H9 (cell line): ENCODE data around the gene RAX2. TPM values are rescaled to one million over a fixed set of nuclear protein-coding genes. Genes with fewer than 3 reads are reported as not detected.

ENCODE experiments used
- DNase-seq: peaks from one replicate; pipeline ENCODE4 v3.0.0-alpha.2; 2017
- H2AFZ ChIP-seq: one replicate; pipeline ENCODE4 v1.6.1; 2013; ENCODE audit warnings: mild to moderate bottlenecking, low read length, control low read depth, moderate library complexity
- H2AK5ac ChIP-seq: 2 replicates; pipeline ENCODE4 v1.6.1; 2013; ENCODE audit warnings: low read length, control low read depth, mixed read lengths; ENCODE audit not compliant: insufficient read length
- H2BK120ac ChIP-seq: one replicate; pipeline ENCODE4 v1.6.1; 2013; ENCODE audit warnings: low read depth, mild to moderate bottlenecking, low read length, control low read depth, inconsistent platforms; ENCODE audit not compliant: poor library complexity, severe bottlenecking
- H2BK12ac ChIP-seq: 2 replicates; pipeline ENCODE4 v1.6.1; 2013; ENCODE audit warnings: low read length, control low read depth, mixed read lengths, low read depth; ENCODE audit not compliant: insufficient read length
- H2BK15ac ChIP-seq: 2 replicates; pipeline ENCODE4 v1.6.1; 2013; ENCODE audit warnings: low read depth, low read length, control low read depth
- H2BK20ac ChIP-seq: one replicate; pipeline ENCODE4 v1.6.1; 2013; ENCODE audit warnings: low read depth, mild to moderate bottlenecking, low read length, control low read depth, inconsistent platforms; ENCODE audit not compliant: poor library complexity, severe bottlenecking
- H2BK5ac ChIP-seq: 2 replicates; pipeline ENCODE4 v1.6.1; 2013; ENCODE audit warnings: low read length, control low read depth, mixed read lengths; ENCODE audit not compliant: insufficient read length
- H3K14ac ChIP-seq: 2 replicates; pipeline ENCODE4 v1.6.1; 2013; ENCODE audit warnings: low read length, control low read depth; ENCODE audit not compliant: insufficient read depth
- H3K18ac ChIP-seq: 2 replicates; pipeline ENCODE4 v1.6.1; 2013; ENCODE audit warnings: low read depth, mild to moderate bottlenecking, mixed read lengths, low read length, control low read depth; ENCODE audit not compliant: insufficient read length
- H3K23ac ChIP-seq: 2 replicates; pipeline ENCODE4 v1.6.1; 2013; ENCODE audit warnings: low read length, control low read depth, mixed read lengths, low read depth; ENCODE audit not compliant: insufficient read length
- H3K23me2 ChIP-seq: 2 replicates; pipeline ENCODE4 v1.6.1; 2013; ENCODE audit warnings: low read depth, mild to moderate bottlenecking, mixed read lengths, low read length, control low read depth; ENCODE audit not compliant: insufficient read length, poor library complexity, severe bottlenecking
- H3K27ac ChIP-seq: 2 replicates; pipeline ENCODE4 v1.5.1; 2013; ENCODE audit warnings: low read length, control low read depth, mixed read lengths, low read depth; ENCODE audit not compliant: insufficient read length
- H3K27me3 ChIP-seq: 2 replicates; pipeline ENCODE4 v1.6.1; 2013; ENCODE audit warnings: low read length, control low read depth, inconsistent platforms; ENCODE audit not compliant: insufficient read depth
- H3K4ac ChIP-seq: 2 replicates; pipeline ENCODE4 v1.6.1; 2013; ENCODE audit warnings: low read depth, mild to moderate bottlenecking, control low read depth, inconsistent platforms, low read length, moderate library complexity
- H3K4me1 ChIP-seq: 2 replicates; pipeline ENCODE4 v1.6.1; 2013; ENCODE audit warnings: low read length, control low read depth, inconsistent platforms; ENCODE audit not compliant: insufficient read depth
- H3K4me2 ChIP-seq: 2 replicates; pipeline ENCODE4 v1.6.1; 2013; ENCODE audit warnings: low read length, control low read depth, mixed read lengths; ENCODE audit not compliant: insufficient read length, insufficient read depth
- H3K56ac ChIP-seq: 2 replicates; pipeline ENCODE4 v1.6.1; 2013; ENCODE audit warnings: low read depth, mild to moderate bottlenecking, mixed read lengths, low read length, control low read depth; ENCODE audit not compliant: insufficient read length
- H3K79me1 ChIP-seq: 2 replicates; pipeline ENCODE4 v1.6.1; 2013; ENCODE audit warnings: low read depth, mild to moderate bottlenecking, moderate library complexity, low read length, control low read depth, inconsistent platforms; ENCODE audit not compliant: insufficient read depth, poor library complexity, severe bottlenecking
- H3K79me2 ChIP-seq: 2 replicates; pipeline ENCODE4 v1.6.1; 2013; ENCODE audit warnings: low read length, control low read depth, inconsistent platforms; ENCODE audit not compliant: insufficient read depth
- H3K9ac ChIP-seq: 2 replicates; pipeline ENCODE4 v1.6.1; 2013; ENCODE audit warnings: low read length, control low read depth, mixed read lengths; ENCODE audit not compliant: insufficient read length; ENCODE audit errors: extremely low read depth
- H3K9me3 ChIP-seq: one replicate; pipeline ENCODE4 v1.6.1; 2013; ENCODE audit warnings: low read depth, low read length, inconsistent platforms; ENCODE audit not compliant: control insufficient read depth
- H3T11ph ChIP-seq: one replicate; pipeline ENCODE4 v1.6.1; 2013; ENCODE audit warnings: mild to moderate bottlenecking, low read length, control low read depth, inconsistent platforms
- H4K20me1 ChIP-seq: one replicate; pipeline ENCODE4 v1.6.1; 2013; ENCODE audit not compliant: control insufficient read depth, insufficient read length, insufficient read depth
- H4K5ac ChIP-seq: 2 replicates; pipeline ENCODE4 v1.6.1; 2013; ENCODE audit warnings: low read depth, mild to moderate bottlenecking, mixed read lengths, low read length, control low read depth; ENCODE audit not compliant: insufficient read length
- H4K8ac ChIP-seq: replicated peaks from 2 replicates; pipeline ENCODE4 v1.6.1; 2013; ENCODE audit warnings: low read length, control low read depth, mixed read lengths, low read depth; ENCODE audit not compliant: insufficient read length
- H4K91ac ChIP-seq: 2 replicates; pipeline ENCODE4 v1.6.1; 2013; ENCODE audit warnings: low read depth, mild to moderate bottlenecking, moderate library complexity, mixed read lengths, low read length, control low read depth; ENCODE audit not compliant: insufficient read length
- H3K27ac Mint-ChIP-seq, 3 experiments: 2 replicates in 2 of 3; 3 replicates in 1 of 3; pipeline ENCODE4 v1.8.0; 2020 to 2021; ENCODE audit warnings: mixed read lengths in 3 of 3, mild to moderate bottlenecking in 1 of 3, moderate library complexity in 1 of 3
- H3K27me3 Mint-ChIP-seq: 2 replicates; pipeline ENCODE4 v1.8.0; 2021; ENCODE audit warnings: low read depth, mild to moderate bottlenecking, moderate library complexity, mixed read lengths
- H3K36me3 Mint-ChIP-seq, 3 experiments: 2 replicates in 2 of 3; 3 replicates in 1 of 3; pipeline ENCODE4 v1.8.0; 2020 to 2021; ENCODE audit warnings: low read depth in 3 of 3, mixed read lengths in 3 of 3; ENCODE audit not compliant: insufficient read depth in 1 of 3
- H3K4me1 Mint-ChIP-seq, 2 experiments: 2 replicates each; pipeline ENCODE4 v1.8.0; 2020; ENCODE audit warnings: mixed read lengths in 2 of 2
- H3K4me3 Mint-ChIP-seq, 2 experiments: 2 replicates in 1 of 2; 3 replicates in 1 of 2; pipeline ENCODE4 v1.8.0; 2020 to 2021; ENCODE audit warnings: mild to moderate bottlenecking in 2 of 2, mixed read lengths in 2 of 2, moderate library complexity in 1 of 2
- H3K9me3 Mint-ChIP-seq, 2 experiments: 2 replicates in 1 of 2; 3 replicates in 1 of 2; pipeline ENCODE4 v1.8.0; 2020; ENCODE audit warnings: mild to moderate bottlenecking in 2 of 2, mixed read lengths in 2 of 2, moderate library complexity in 1 of 2
- CTCF ChIP-seq: fragments of 200-600 bp; sonication (generic); conservative IDR thresholded peaks from 3 replicates; pipeline ENCODE4 v1.8.0; 2021; ENCODE audit warnings: antibody characterized with exemption, mild to moderate bottlenecking
- WGBS: extraction: QIAGEN DNeasy Blood & Tissue Kit; methylation state at CpG from one replicate; pipeline ENCODE4 v1.1.7; 2013; ENCODE audit warnings: missing lambda C conversion rate, low lambda C conversion rate, mixed read lengths; ENCODE audit not compliant: insufficient read length; ENCODE audit errors: extremely low coverage; 5-methylcytosine and 5-hydroxymethylcytosine counted together
- total RNA-seq: library from RNA; stranded (reverse); gene quantifications from 2 replicates; pipeline ENCODE4 v1.2.1, GENCODE V29; 2021

RAX2 gene
- total RNA-seq, 1 experiment from 2014 or later, result not detected

GRCh38 chr19:3752492-3752891 is 19.5 kb downstream of the RAX2 start:
- Mint-ChIP-seq H3K4me1 (no peaks in the 10 kb centered on the region), H3K27ac (no peak overlapping the region), H3K27me3 (no peaks in the 10 kb centered on the region), H3K36me3 (peaks cover 7 to 32% (median 27%) of the 10 kb centered on the region in 3 experiments; a peak in 6 of 7 replicates), H3K9me3 (no peaks in the 10 kb centered on the region), H3K4me3 (no peak overlapping the region)
- Histone ChIP-seq H3K79me1 (no peaks in the 10 kb centered on the region), H2AFZ (no peak overlapping the region), H3T11ph (no peak overlapping the region), H2BK12ac (no peak overlapping the region), H2BK120ac (no peak overlapping the region), H3K18ac (no peak overlapping the region), H2BK15ac (no peak overlapping the region), H4K20me1 (no peaks in the 10 kb centered on the region), H2BK20ac (no peak overlapping the region), H3K4me2 (no peak overlapping the region), H2AK5ac (no peak overlapping the region), H2BK5ac (no peak overlapping the region), H4K5ac (no peak overlapping the region), H3K4ac (no peak overlapping the region), H3K27me3 (no peaks in the 10 kb centered on the region), H3K9me3 (no peaks in the 10 kb centered on the region), H4K91ac (no peak overlapping the region), H3K23me2 (no peaks in the 10 kb centered on the region), H3K27ac (no peak overlapping the region), H3K9ac (no peak overlapping the region), H3K56ac (no peak overlapping the region), H3K79me2 (no peaks in the 10 kb centered on the region), H3K23ac (no peak overlapping the region), H3K4me1 (no peaks in the 10 kb centered on the region), H4K8ac (no peak overlapping the region), H3K14ac (no peak overlapping the region)
- no peak for DNase-seq
- no peak for TF ChIP-seq CTCF
- no CpG with 5 or more reads among the region's 25 CpGs for WGBS
